H54 (cell line): ENCODE data around the gene NDRG4.

ENCODE experiments used
- DNase-seq: peaks from one replicate; pipeline ENCODE4 v3.0.0; 2011; ENCODE audit warnings: low spot score, mixed read lengths; ENCODE audit not compliant: insufficient read length
- FAIRE-seq: peaks from 3 replicates; lab custom pipeline; 2011; peaks lifted over from hg19 to GRCh38; lab: Jason Lieb, UNC
- POLR2A ChIP-seq: IDR thresholded peaks from 2 replicates; pipeline ENCODE4 v1.6.1; 2011; ENCODE audit warnings: low read depth, mild to moderate bottlenecking, low read length

The NDRG4 gene

GRCh38 chr16:58543685-58544084, 43.7 kb downstream of the NDRG4 start:
- DNase-seq = no peak
- no peak for TF ChIP-seq POLR2A
- FAIRE-seq = peak; percentile 52

- TF ChIP-seq POLR2A = no peak
- DNase-seq (no peak), FAIRE-seq (no peak)
Measured at GRCh38 chr16:58548378-58548777, 48.4 kb downstream of the NDRG4 start.

- DNase-seq = no peak
- FAIRE-seq = no peak
- no peak for TF ChIP-seq POLR2A
Measured at GRCh38 chr16:58551496-58551895, 51.6 kb downstream of the NDRG4 start.

GRCh38 chr16:58556678-58557077, 56.7 kb downstream of the NDRG4 start:
- no peak for TF ChIP-seq POLR2A
- peak; percentile 67 for FAIRE-seq
- no peak for DNase-seq
